Osteoblast (primary cell): ENCODE results near the gene ADO. TPM values are rescaled to one million over a fixed set of nuclear protein-coding genes. Genes with fewer than 3 reads are reported as not detected.

Experiments
- DNase-seq: peaks from one replicate; pipeline ENCODE4 v3.0.0; 2011; ENCODE audit warnings: low spot score, mixed read lengths; ENCODE audit not compliant: insufficient read length; ENCODE audit errors: missing footprints
- H2AFZ ChIP-seq: 2 replicates; pipeline ENCODE4 v1.6.0; 2011; ENCODE audit warnings: mild to moderate bottlenecking, low read length
- H3K27ac ChIP-seq: 2 replicates; pipeline ENCODE4 v1.5.1; 2011; ENCODE audit warnings: mild to moderate bottlenecking, low read depth, low read length, moderate library complexity
- H3K27me3 ChIP-seq: 2 replicates; pipeline ENCODE4 v1.6.0; 2012; ENCODE audit warnings: mild to moderate bottlenecking, control low read depth, inconsistent platforms, low read length, moderate library complexity; ENCODE audit not compliant: insufficient read depth
- H3K36me3 ChIP-seq: 2 replicates; pipeline ENCODE4 v1.5.1; 2011; ENCODE audit warnings: mild to moderate bottlenecking, low read length, control low read depth, moderate library complexity; ENCODE audit not compliant: insufficient read depth
- H3K4me1 ChIP-seq: 2 replicates; pipeline ENCODE4 v1.5.1; 2011; ENCODE audit warnings: mild to moderate bottlenecking, low read length, control low read depth, moderate library complexity; ENCODE audit not compliant: insufficient read depth
- H3K4me2 ChIP-seq: 2 replicates; pipeline ENCODE4 v1.6.0; 2011; ENCODE audit warnings: mild to moderate bottlenecking, low read length; ENCODE audit not compliant: insufficient read depth
- H3K4me3 ChIP-seq: fragments of 200-600 bp; sonication (generic); 3 replicates; pipeline ENCODE4 v1.5.1; 2012; ENCODE audit warnings: mild to moderate bottlenecking, low read length, inconsistent platforms; ENCODE audit not compliant: insufficient read depth
- H3K79me2 ChIP-seq: 2 replicates; pipeline ENCODE4 v1.6.0; 2012; ENCODE audit warnings: mild to moderate bottlenecking, low read length, control low read depth, inconsistent platforms; ENCODE audit not compliant: insufficient read depth
- H3K9me3 ChIP-seq: 2 replicates; pipeline ENCODE4 v1.5.1; 2011; ENCODE audit warnings: low read depth, low read length, control low read depth
- H4K20me1 ChIP-seq: 2 replicates; pipeline ENCODE4 v1.6.0; 2012; ENCODE audit warnings: mild to moderate bottlenecking, low read length, control low read depth; ENCODE audit not compliant: insufficient read depth
- CTCF ChIP-seq: IDR thresholded peaks from 2 replicates; pipeline ENCODE4 v1.5.1; 2011; ENCODE audit warnings: mild to moderate bottlenecking, low read depth, low read length, moderate library complexity; ENCODE audit errors: extremely low read depth
- total RNA-seq: library from RNA; depleted of rRNA; stranded (reverse); fragments of >200 nt; gene quantifications from 2 replicates; pipeline ENCODE4 v1.2.3, GENCODE V29; 2012

Gene ADO
- total RNA-seq, 1 donor: 29.3 TPM

DNA sequence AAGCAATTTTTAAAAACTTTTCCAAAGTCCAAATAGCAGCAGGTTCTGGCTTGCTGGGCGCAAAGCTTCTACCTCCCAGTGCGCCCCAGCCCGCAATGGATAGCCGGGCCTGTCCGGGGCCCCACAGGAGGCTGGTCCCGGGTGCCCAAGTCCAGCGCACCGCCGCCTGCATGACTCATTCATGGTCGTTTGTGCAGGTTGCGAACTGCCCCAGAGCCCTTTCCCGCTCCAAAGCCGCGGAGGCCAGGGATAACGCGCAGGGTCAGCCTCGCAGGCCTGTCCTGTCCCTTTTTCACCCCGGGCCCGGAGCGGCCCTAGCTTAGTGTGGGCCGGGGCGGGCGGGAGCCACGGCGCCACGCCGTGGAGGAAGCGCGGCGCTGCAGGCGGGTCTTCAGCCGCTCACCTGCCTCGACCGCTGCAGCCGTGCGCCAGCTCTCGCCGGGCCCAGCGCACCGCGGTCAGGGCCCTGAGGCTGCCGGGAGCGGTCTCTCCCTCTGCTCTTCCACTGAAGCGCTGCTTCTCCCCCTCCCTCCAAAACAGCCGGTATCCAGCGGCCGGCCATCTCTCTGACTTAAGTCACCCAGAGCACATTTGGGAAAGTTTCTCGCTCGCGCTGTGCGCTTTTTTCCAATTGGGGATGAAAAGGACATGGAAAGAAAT is 13.4 kb downstream of the ADO start:
- Histone ChIP-seq H3K27me3 (peaks cover 47% of the 10 kb centered on the region), H4K20me1 (peaks cover 6% of the 10 kb centered on the region), H2AFZ (peak overlapping the region; percentile 72), H3K27ac (peak overlapping the region; percentile 17), H3K4me3 (peak overlapping the region; percentile 83), H3K9me3 (no peaks in the 10 kb centered on the region), H3K36me3 (no peaks in the 10 kb centered on the region), H3K4me1 (peaks cover 26% of the 10 kb centered on the region), H3K4me2 (peak overlapping the region; percentile 96), H3K79me2 (peaks cover 4% of the 10 kb centered on the region)
- TF ChIP-seq CTCF: peak; percentile 58
- peak; percentile 97 for DNase-seq

DNA sequence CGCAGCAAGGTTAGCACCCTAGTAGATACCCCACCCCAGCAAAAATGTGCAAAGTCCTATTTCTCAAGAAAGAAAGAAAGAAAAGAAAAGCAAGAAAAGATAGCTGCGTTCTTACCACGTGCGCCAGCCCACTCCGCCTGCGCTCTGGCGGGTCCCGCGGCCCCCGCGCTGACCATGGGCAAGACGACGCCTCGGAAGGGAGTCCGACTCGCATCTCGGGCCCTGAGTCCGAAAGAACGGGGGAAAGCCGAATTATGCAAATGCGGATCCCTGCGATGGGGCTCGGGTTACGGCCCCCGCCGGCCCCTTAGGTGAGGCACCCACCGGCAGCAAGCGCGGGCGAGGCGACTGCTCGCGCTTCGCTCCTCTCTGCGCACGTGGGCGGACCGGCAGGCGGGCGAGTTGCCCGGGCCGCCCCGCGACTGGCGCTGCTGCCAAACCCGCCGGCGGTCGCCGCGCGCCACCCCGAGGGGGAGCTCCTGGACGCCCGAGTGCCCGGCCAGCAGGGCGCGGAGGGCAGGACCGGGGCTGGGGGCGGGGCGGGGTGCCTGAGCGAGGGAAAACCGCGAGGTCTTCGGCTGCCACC is 14.0 kb downstream of the ADO start:
- H3K27me3 ChIP-seq: peaks cover 54% of the 10 kb centered on the region
- no peak for TF ChIP-seq CTCF
- H3K4me2 ChIP-seq: peak overlapping the region; percentile 96
- peak overlapping the region; percentile 57 for H2AFZ ChIP-seq
- peaks cover 4% of the 10 kb centered on the region for H3K79me2 ChIP-seq
- H3K27ac ChIP-seq: no peak overlapping the region
- no peaks in the 10 kb centered on the region for H3K36me3 ChIP-seq
- H4K20me1 ChIP-seq: peaks cover 6% of the 10 kb centered on the region
- DNase-seq: peak; percentile 72
- H3K9me3 ChIP-seq: no peaks in the 10 kb centered on the region
- peak overlapping the region; percentile 83 for H3K4me3 ChIP-seq
- peaks cover 26% of the 10 kb centered on the region for H3K4me1 ChIP-seq

DNA sequence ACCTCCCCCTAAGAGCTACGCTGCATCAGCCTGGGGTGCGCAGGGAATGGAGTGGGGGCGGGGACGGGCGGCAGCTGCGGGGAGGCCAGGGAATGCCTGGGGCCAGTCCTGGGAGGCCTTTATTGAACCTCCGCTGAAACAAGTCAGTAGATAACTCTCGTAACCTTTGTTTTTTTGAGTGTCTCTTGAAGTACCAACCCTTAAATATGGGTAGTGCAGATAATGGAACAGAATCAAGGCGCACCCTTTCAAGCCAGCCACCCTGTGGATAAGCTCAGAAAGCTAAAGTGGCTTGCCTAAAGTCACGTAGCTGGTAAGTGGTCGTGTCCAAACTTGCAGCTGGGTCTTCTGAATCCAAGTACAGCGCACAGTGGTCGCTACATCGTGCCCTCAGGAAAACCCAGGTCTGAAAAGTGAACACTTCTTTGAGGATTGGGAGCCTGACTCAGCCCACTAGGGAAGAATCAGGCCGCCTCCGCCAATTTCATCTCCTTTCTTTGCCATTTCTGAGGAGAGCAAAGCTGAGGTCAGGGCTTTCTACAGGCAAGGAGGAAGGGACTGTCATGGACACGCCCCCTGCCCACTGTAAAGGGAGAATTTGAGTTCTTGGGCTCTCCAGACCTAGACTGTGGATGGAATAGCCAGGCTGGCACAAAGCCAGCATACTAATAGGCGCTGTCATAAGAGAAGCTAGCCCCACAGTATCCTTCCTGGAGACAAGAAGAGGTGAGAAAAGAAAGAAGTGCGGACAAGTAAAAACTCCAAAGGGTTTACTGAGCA is 14.8 kb downstream of the ADO start:
- H3K27me3 ChIP-seq: peaks cover 54% of the 10 kb centered on the region
- H2AFZ ChIP-seq: no peak overlapping the region
- H3K9me3 ChIP-seq: no peaks in the 10 kb centered on the region
- peak overlapping the region; percentile 83 for H3K4me3 ChIP-seq
- no peaks in the 10 kb centered on the region for H3K36me3 ChIP-seq
- peaks cover 26% of the 10 kb centered on the region for H3K4me1 ChIP-seq
- H3K27ac ChIP-seq: no peak overlapping the region
- TF ChIP-seq CTCF: no peak
- peak overlapping the region; percentile 96 for H3K4me2 ChIP-seq
- peak; percentile 39 for DNase-seq
- H3K79me2 ChIP-seq: peaks cover under 1% of the 10 kb centered on the region
- peaks cover 2% of the 10 kb centered on the region for H4K20me1 ChIP-seq

- DNase-seq: no peak
- H3K4me3 ChIP-seq: no peak overlapping the region
- H3K27me3 ChIP-seq: peaks cover 41% of the 10 kb centered on the region
- no peak for TF ChIP-seq CTCF
- H3K27ac ChIP-seq: no peak overlapping the region
- H3K4me1 ChIP-seq: peaks cover 22% of the 10 kb centered on the region
- no peaks in the 10 kb centered on the region for H4K20me1 ChIP-seq
- H3K36me3 ChIP-seq: no peaks in the 10 kb centered on the region
- H3K79me2 ChIP-seq: no peaks in the 10 kb centered on the region
- H3K9me3 ChIP-seq: no peaks in the 10 kb centered on the region
- H2AFZ ChIP-seq: no peak overlapping the region
- H3K4me2 ChIP-seq: no peak overlapping the region
Observed at GRCh38 chr10:62820586-62820985, 16.1 kb downstream of the ADO start.
